Activated T-helper 1 cell treated with Interleukin-2 at 50 U/mL for 16 hours (primary cell): Measurements from ENCODE around the gene DGKD.

Experiments used
- DNase-seq: peaks from one replicate; pipeline ENCODE4 v3.0.0-alpha.2; 2020; ENCODE audit warnings: low read depth

Gene DGKD

GRCh38 chr2:233336541-233336940, 17.8 kb upstream of the DGKD start:
- no peak for DNase-seq

- DNase-seq: no peak
Measured at GRCh38 chr2:233338046-233338445, 16.2 kb upstream of the DGKD start.

- no peak for DNase-seq
Measured at GRCh38 chr2:233338812-233339368, 15.4 kb upstream of the DGKD start.

- DNase-seq: no peak
Measured at GRCh38 chr2:233339427-233339826, 14.9 kb upstream of the DGKD start.

- DNase-seq: no peak
Measured at GRCh38 chr2:233341296-233341695, 13.0 kb upstream of the DGKD start.

GRCh38 chr2:233342301-233342700, 12.0 kb upstream of the DGKD start:
- DNase-seq: no peak

- no peak for DNase-seq
Measured at GRCh38 chr2:233343171-233343705, 11.1 kb upstream of the DGKD start.

- no peak for DNase-seq
Measured at GRCh38 chr2:233346376-233346775, 7.9 kb upstream of the DGKD start.

- no peak for DNase-seq
Measured at GRCh38 chr2:233346930-233347329, 7.4 kb upstream of the DGKD start.

GRCh38 chr2:233349005-233349998, 5.0 kb upstream of the DGKD start:
- DNase-seq: no peak

GRCh38 chr2:233350708-233351107, 3.6 kb upstream of the DGKD start:
- DNase-seq: peak; percentile 15

- no peak for DNase-seq
Measured at GRCh38 chr2:233351423-233351822, 2.9 kb upstream of the DGKD start.

- DNase-seq: no peak
Measured at GRCh38 chr2:233352141-233352842, 2.0 kb upstream of the DGKD start.

- no peak for DNase-seq
Measured at GRCh38 chr2:233353101-233353768, 1.1 kb upstream of the DGKD start.

GRCh38 chr2:233354500-233354924, 218 bp downstream of the DGKD start:
- no peak for DNase-seq

- no peak for DNase-seq
Measured at GRCh38 chr2:233354971-233355574, 779 bp downstream of the DGKD start.

GRCh38 chr2:233355916-233356315, 1.6 kb downstream of the DGKD start:
- no peak for DNase-seq

GRCh38 chr2:233356546-233357308, 2.4 kb downstream of the DGKD start:
- DNase-seq: no peak

GRCh38 chr2:233358335-233358734, 4.0 kb downstream of the DGKD start:
- DNase-seq: no peak

GRCh38 chr2:233358947-233359346, 4.7 kb downstream of the DGKD start:
- DNase-seq: no peak

GRCh38 chr2:233359823-233360222, 5.5 kb downstream of the DGKD start:
- no peak for DNase-seq
